HepG2 (cell line): ENCODE measurements around the gene CYP2A6. TPM values are rescaled to one million over a fixed set of nuclear protein-coding genes. Genes with fewer than 3 reads are reported as not detected.

Source experiments
- ARID2 ChIP-seq: sonication (generic); formaldehyde crosslinking; IDR thresholded peaks from 2 replicates; pipeline ENCODE4 v1.8.1; 2022; ENCODE audit warnings: mild to moderate bottlenecking, missing genetic modification reagents, borderline replicate concordance
- BHLHE40 ChIP-seq: IDR thresholded peaks from 2 replicates; pipeline ENCODE4 v1.6.1; 2011; ENCODE audit warnings: low read length, improper control_type of control experiment
- CBX5 ChIP-seq: sonication (generic); formaldehyde crosslinking; IDR thresholded peaks from 2 replicates; pipeline ENCODE4 v1.4.0; 2020; ENCODE audit warnings: missing genetic modification reagents, borderline replicate concordance
- CCAR2 ChIP-seq: fragments of 200-400 bp; formaldehyde crosslinking; optimal IDR thresholded peaks from 2 replicates; pipeline ENCODE3; 2018; ENCODE audit warnings: low read depth, mild to moderate bottlenecking, low read length, moderate library complexity
- CENPT ChIP-seq: sonication (generic); formaldehyde crosslinking; IDR thresholded peaks from 2 replicates; pipeline ENCODE4 v1.8.0; 2022; ENCODE audit warnings: low read depth, mild to moderate bottlenecking, moderate library complexity, missing genetic modification reagents
- GTF2F1 ChIP-seq: fragments of 150-350 bp; IDR thresholded peaks from 2 replicates; pipeline ENCODE4 v1.6.1; 2014; ENCODE audit warnings: low read length
- KDM1A ChIP-seq: IDR thresholded peaks from 2 replicates; pipeline ENCODE4 v1.6.1; 2016; ENCODE audit warnings: missing compliant biosample characterization
- MXI1 ChIP-seq: IDR thresholded peaks from 3 replicates; pipeline ENCODE4 v1.6.1; 2012; ENCODE audit warnings: low read depth, low read length, inconsistent platforms, borderline replicate concordance
- NFYC ChIP-seq: IDR thresholded peaks from 2 replicates; pipeline ENCODE4 v1.6.1; 2016; ENCODE audit warnings: missing genetic modification reagents, missing compliant biosample characterization
- SOX6 ChIP-seq, 2 experiments: fragments of 450-650 bp in 1 of 2; sonication (generic) in 1 of 2; formaldehyde crosslinking in 1 of 2; IDR thresholded peaks; 2 replicates each; pipeline versions ENCODE4 v1.4.0 to v1.6.1; 2017 to 2020; ENCODE audit warnings: antibody characterized with exemption in 1 of 2, mild to moderate bottlenecking in 1 of 2, missing genetic modification reagents in 1 of 2
- STAT5B ChIP-seq: sonication (generic); formaldehyde crosslinking; IDR thresholded peaks from 2 replicates; pipeline ENCODE4 v1.4.0; 2020; ENCODE audit warnings: missing genetic modification reagents
- SUZ12 ChIP-seq: fragments of 150-350 bp; IDR thresholded peaks from 2 replicates; pipeline ENCODE4 v1.6.1; 2014; ENCODE audit warnings: low read depth, low read length
- TBX2 ChIP-seq: sonication (generic); formaldehyde crosslinking; IDR thresholded peaks from 2 replicates; pipeline ENCODE4 v1.5.0; 2020; ENCODE audit warnings: missing genetic modification reagents, mild to moderate bottlenecking, borderline replicate concordance
- WIZ ChIP-seq: sonication (generic); formaldehyde crosslinking; IDR thresholded peaks from 2 replicates; pipeline ENCODE4 v1.5.1; 2020; ENCODE audit warnings: mild to moderate bottlenecking, missing genetic modification reagents
- ZNF136 ChIP-seq: sonication (generic); formaldehyde crosslinking; IDR thresholded peaks from 2 replicates; pipeline ENCODE4 v1.8.1; 2022; ENCODE audit warnings: low read depth, mild to moderate bottlenecking, moderate library complexity, missing genetic modification reagents
- ZNF17 ChIP-seq: sonication (generic); formaldehyde crosslinking; IDR thresholded peaks from 2 replicates; pipeline ENCODE4 v1.5.0; 2020; ENCODE audit warnings: mild to moderate bottlenecking, missing genetic modification reagents
- ZNF224 ChIP-seq: sonication (generic); formaldehyde crosslinking; IDR thresholded peaks from 2 replicates; pipeline ENCODE4 v1.5.0; 2020; ENCODE audit warnings: mild to moderate bottlenecking, missing genetic modification reagents
- ZNF234 ChIP-seq: sonication (generic); formaldehyde crosslinking; conservative IDR thresholded peaks from 2 replicates; pipeline ENCODE4 v1.5.1; 2020; ENCODE audit warnings: mild to moderate bottlenecking, missing genetic modification reagents
- ZNF274 ChIP-seq: sonication (generic); formaldehyde crosslinking; IDR thresholded peaks from 2 replicates; pipeline ENCODE4 v1.5.1; 2020; ENCODE audit warnings: mild to moderate bottlenecking, missing genetic modification reagents
- ZNF350 ChIP-seq: sonication (generic); formaldehyde crosslinking; IDR thresholded peaks from 2 replicates; pipeline ENCODE4 v1.4.0; 2020; ENCODE audit warnings: mild to moderate bottlenecking, low read depth, missing genetic modification reagents, borderline replicate concordance
- ZNF446 ChIP-seq: sonication (generic); formaldehyde crosslinking; IDR thresholded peaks from 2 replicates; pipeline ENCODE4 v1.5.0; 2020; ENCODE audit warnings: mild to moderate bottlenecking, missing genetic modification reagents
- ZNF670 ChIP-seq: sonication (generic); formaldehyde crosslinking; IDR thresholded peaks from 2 replicates; pipeline ENCODE4 v1.8.0; 2022; ENCODE audit warnings: mild to moderate bottlenecking, missing genetic modification reagents, borderline replicate concordance
- polyA plus RNA-seq, 8 experiments: library from polyadenylated mRNA; depleted of rRNA in 3 of 8; stranded (reverse) in 7 of 8; unstranded in 1 of 8; fragments of >200 nt; fragmentation: Illumina TruSeq in 4 of 8; extraction: Trizol in 4 of 8; gene quantifications; 2 replicates each; pipeline versions ENCODE4 v1.2.1 to v1.2.3, GENCODE V29; 2011 to 2016; ENCODE audit warnings: low read depth in 4 of 8, missing spikeins in 1 of 8, mixed read lengths in 1 of 8; ENCODE audit not compliant: insufficient read depth in 1 of 8
- total RNA-seq, 5 experiments: library from RNA; depleted of rRNA; stranded (reverse); fragments of >200 nt; fragmentation: Illumina TruSeq; extraction: Trizol; gene quantifications; 2 replicates each; pipeline ENCODE4 v1.2.3, GENCODE V29; 2016; ENCODE audit warnings: low read depth in 1 of 5
- TF ChIP-seq, protein P1 (sequence below): sonication (generic); formaldehyde crosslinking; IDR thresholded peaks from 2 replicates; pipeline ENCODE4 v1.4.0; 2020; ENCODE audit warnings: missing genetic modification reagents, borderline replicate concordance
- TF ChIP-seq, protein P2 (sequence below): IDR thresholded peaks from 2 replicates; pipeline ENCODE4 v1.6.1; 2012; ENCODE audit warnings: low read depth, low read length, improper control_type of control experiment
- TF ChIP-seq, protein P3 (sequence below): sonication (generic); formaldehyde crosslinking; IDR thresholded peaks from 2 replicates; pipeline ENCODE4 v1.8.0; 2023; ENCODE audit warnings: mild to moderate bottlenecking, missing genetic modification reagents

Gene CYP2A6
- total and polyA plus RNA-seq, 2 of the 13 experiments (the other 11 are each of a cell fraction or from before 2014, with no cell fraction given) = not detected

DNA sequence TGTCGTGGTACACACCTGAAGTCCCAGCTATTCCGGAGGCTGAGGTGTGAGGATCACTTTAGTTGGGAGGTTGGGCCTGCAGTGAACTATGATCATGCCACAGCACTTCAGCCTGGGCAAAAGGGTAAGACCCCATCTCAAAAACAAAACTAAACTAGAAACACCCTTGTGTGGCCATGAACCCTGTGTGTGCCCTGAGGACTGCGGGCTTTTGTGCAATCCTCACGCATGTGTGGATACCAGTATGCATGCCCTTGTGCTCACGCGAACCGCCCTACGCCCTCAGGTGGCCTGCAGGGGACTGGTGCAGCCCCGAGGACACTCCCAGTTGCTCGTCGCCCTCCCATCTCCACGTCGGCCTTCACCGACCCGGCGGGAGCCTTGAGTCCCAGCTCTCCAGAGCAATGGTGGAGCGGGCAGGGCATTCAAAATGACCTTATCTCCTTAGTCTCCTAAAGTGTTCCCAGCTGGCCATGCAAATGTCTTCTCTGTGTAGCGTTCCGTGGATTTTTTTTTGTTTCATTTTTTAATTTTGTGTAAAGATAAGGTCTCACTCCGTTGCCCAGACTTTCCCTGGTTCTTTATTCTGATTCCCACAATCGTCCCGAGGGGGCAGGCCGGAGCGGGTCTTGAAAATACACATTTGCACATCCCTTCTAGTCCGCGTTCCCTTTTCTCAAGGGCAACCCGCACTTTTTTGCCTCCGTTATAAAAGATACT, 52.1 kb downstream of the CYP2A6 start (continued):
- TF ChIP-seq, protein P1, sequence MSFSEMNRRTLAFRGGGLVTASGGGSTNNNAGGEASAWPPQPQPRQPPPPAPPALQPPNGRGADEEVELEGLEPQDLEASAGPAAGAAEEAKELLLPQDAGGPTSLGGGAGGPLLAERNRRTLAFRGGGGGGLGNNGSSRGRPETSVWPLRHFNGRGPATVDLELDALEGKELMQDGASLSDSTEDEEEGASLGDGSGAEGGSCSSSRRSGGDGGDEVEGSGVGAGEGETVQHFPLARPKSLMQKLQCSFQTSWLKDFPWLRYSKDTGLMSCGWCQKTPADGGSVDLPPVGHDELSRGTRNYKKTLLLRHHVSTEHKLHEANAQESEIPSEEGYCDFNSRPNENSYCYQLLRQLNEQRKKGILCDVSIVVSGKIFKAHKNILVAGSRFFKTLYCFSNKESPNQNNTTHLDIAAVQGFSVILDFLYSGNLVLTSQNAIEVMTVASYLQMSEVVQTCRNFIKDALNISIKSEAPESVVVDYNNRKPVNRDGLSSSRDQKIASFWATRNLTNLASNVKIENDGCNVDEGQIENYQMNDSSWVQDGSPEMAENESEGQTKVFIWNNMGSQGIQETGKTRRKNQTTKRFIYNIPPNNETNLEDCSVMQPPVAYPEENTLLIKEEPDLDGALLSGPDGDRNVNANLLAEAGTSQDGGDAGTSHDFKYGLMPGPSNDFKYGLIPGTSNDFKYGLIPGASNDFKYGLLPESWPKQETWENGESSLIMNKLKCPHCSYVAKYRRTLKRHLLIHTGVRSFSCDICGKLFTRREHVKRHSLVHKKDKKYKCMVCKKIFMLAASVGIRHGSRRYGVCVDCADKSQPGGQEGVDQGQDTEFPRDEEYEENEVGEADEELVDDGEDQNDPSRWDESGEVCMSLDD = no peak
- TF ChIP-seq GTF2F1 = no peak
- TF ChIP-seq ZNF350 (CRISPR knock-in tag) = no peak; the same call in 1 of the 2 replicates
- TF ChIP-seq MXI1 = peak; percentile 70; the same call in 1 of the 3 replicates
- no peak for TF ChIP-seq ZNF224 (CRISPR knock-in tag)
- TF ChIP-seq WIZ (CRISPR knock-in tag) = 0 out of 2 replicates have a peak, but pooled peaks have one; percentile 42
- TF ChIP-seq CBX5 (CRISPR knock-in tag) = peak; percentile 80; the same call in 1 of the 2 replicates
- TF ChIP-seq, protein P2, sequence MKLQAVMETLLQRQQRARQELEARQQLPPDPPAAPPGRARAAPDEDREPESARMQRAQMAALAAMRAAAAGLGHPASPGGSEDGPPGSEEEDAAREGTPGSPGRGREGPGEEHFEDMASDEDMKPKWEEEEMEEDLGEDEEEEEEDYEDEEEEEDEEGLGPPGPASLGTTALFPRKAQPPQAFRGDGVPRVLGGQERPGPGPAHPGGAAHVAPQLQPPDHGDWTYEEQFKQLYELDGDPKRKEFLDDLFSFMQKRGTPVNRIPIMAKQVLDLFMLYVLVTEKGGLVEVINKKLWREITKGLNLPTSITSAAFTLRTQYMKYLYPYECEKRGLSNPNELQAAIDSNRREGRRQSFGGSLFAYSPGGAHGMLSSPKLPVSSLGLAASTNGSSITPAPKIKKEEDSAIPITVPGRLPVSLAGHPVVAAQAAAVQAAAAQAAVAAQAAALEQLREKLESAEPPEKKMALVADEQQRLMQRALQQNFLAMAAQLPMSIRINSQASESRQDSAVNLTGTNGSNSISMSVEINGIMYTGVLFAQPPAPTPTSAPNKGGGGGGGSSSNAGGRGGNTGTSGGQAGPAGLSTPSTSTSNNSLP = no peak
- peak; percentile 50; the same call in 1 of the 2 replicates for TF ChIP-seq TBX2
- no peak for TF ChIP-seq ARID2 (CRISPR knock-in tag)
- TF ChIP-seq NFYC (CRISPR knock-in tag) = no peak; the same call in 1 of the 2 replicates
- 0 out of 2 replicates have a peak, but pooled peaks have one; percentile 73 for TF ChIP-seq ZNF446 (CRISPR knock-in tag)
- TF ChIP-seq STAT5B = no peak
- TF ChIP-seq ZNF17 (CRISPR knock-in tag) = no peak
- TF ChIP-seq SOX6 (IDR thresholded peaks at IDR 0.05) = no peak
- peak; percentile 72; the same call in 1 of the 2 replicates for TF ChIP-seq SOX6 (CRISPR knock-in tag; IDR thresholded peaks at IDR 0.05)
- no peak for TF ChIP-seq SUZ12
- no peak; the same call in 1 of the 2 replicates for TF ChIP-seq KDM1A
- no peak for TF ChIP-seq CCAR2
- peak; percentile 89; the same call in 1 of the 2 replicates for TF ChIP-seq ZNF670
- TF ChIP-seq ZNF274 = peak; percentile 66; the same call in 1 of the 2 replicates
- no peak for TF ChIP-seq ZNF136 (CRISPR knock-in tag)
- no peak for TF ChIP-seq CENPT
- TF ChIP-seq ZNF234 = no peak
- TF ChIP-seq, protein P3, sequence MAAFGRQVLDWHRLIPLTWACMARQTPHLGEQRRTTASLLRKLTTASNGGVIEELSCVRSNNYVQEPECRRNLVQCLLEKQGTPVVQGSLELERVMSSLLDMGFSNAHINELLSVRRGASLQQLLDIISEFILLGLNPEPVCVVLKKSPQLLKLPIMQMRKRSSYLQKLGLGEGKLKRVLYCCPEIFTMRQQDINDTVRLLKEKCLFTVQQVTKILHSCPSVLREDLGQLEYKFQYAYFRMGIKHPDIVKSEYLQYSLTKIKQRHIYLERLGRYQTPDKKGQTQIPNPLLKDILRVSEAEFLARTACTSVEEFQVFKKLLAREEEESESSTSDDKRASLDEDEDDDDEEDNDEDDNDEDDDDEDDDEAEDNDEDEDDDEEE (CRISPR knock-in tag) = no peak
- TF ChIP-seq BHLHE40 = peak; percentile 76
